ENCODE measurements around the gene ABTB2. TPM values are rescaled to one million over a fixed set of nuclear protein-coding genes. Genes with fewer than 3 reads are reported as not detected.

ABTB2 gene
- total and polyA plus RNA-seq, 2 experiments from 2014 or later: 12.4 to 14.3 TPM

GRCh38 chr11:34216706-34217105 is 141.1 kb downstream of the ABTB2 start:
- no peaks in the 10 kb centered on the region for H3K27me3 ChIP-seq
- no peak overlapping the region for H3K27ac ChIP-seq
- H3K79me2 ChIP-seq: peaks cover 19% of the 10 kb centered on the region
- no peak overlapping the region for H3K4me3 ChIP-seq
- H4K20me1 ChIP-seq (ENCODE audit: insufficient read depth, poor library complexity, severe bottlenecking): no peaks in the 10 kb centered on the region
- H3K9me3 ChIP-seq (ENCODE audit: low read depth): no peaks in the 10 kb centered on the region
- no peaks in the 10 kb centered on the region for H3K36me3 ChIP-seq (replicated peaks; ENCODE audit: insufficient read depth, low read depth)
- no peak overlapping the region for H2AFZ ChIP-seq
- WGBS (ENCODE audit: low lambda C conversion rate, missing lambda C conversion rate): 79% methylated on average over 6 of the region's 6 CpGs
- no peak overlapping the region for H3K4me2 ChIP-seq
- DNase-seq (ENCODE audit: low spot score): no peak
- TF ChIP-seq EZH2 (IDR thresholded peaks at IDR 0.05; ENCODE audit: borderline replicate concordance) (no peak), EZH2phosphoT487 (IDR thresholded peaks at IDR 0.05; ENCODE audit: low read depth, severe bottlenecking, unreplicated experiment) (no peak), CTCF (IDR thresholded peaks at IDR 0.05; ENCODE audit: poor library complexity) (no peak)
- no peaks in the 10 kb centered on the region for H3K4me1 ChIP-seq (ENCODE audit: insufficient read depth)
- H3K9me2 ChIP-seq (replicated peaks; ENCODE audit: insufficient read depth): no peaks in the 10 kb centered on the region

- H3K9me3 ChIP-seq (ENCODE audit: low read depth): no peaks in the 10 kb centered on the region
- no peaks in the 10 kb centered on the region for H3K27me3 ChIP-seq
- peaks cover 25% of the 10 kb centered on the region for H3K79me2 ChIP-seq
- WGBS (ENCODE audit: low lambda C conversion rate, missing lambda C conversion rate): 97% methylated on average over 1 of the region's 1 CpG
- H3K4me2 ChIP-seq: no peak overlapping the region
- no peaks in the 10 kb centered on the region for H3K36me3 ChIP-seq (replicated peaks; ENCODE audit: insufficient read depth, low read depth)
- no peak for DNase-seq (ENCODE audit: low spot score)
- no peak overlapping the region for H3K27ac ChIP-seq
- TF ChIP-seq CTCF (IDR thresholded peaks at IDR 0.05; ENCODE audit: poor library complexity): no peak
- TF ChIP-seq EZH2phosphoT487 (IDR thresholded peaks at IDR 0.05; ENCODE audit: low read depth, severe bottlenecking, unreplicated experiment): no peak
- TF ChIP-seq EZH2 (IDR thresholded peaks at IDR 0.05; ENCODE audit: borderline replicate concordance): no peak
- H3K9me2 ChIP-seq (replicated peaks; ENCODE audit: insufficient read depth): no peaks in the 10 kb centered on the region
- no peaks in the 10 kb centered on the region for H3K4me1 ChIP-seq (ENCODE audit: insufficient read depth)
- H3K4me3 ChIP-seq: no peak overlapping the region
- no peaks in the 10 kb centered on the region for H4K20me1 ChIP-seq (ENCODE audit: insufficient read depth, poor library complexity, severe bottlenecking)
- no peak overlapping the region for H2AFZ ChIP-seq
Observed at GRCh38 chr11:34215806-34216453, 141.9 kb downstream of the ABTB2 start.

- Histone ChIP-seq H3K79me2 (peaks cover 26% of the 10 kb centered on the region), H3K4me2 (no peak overlapping the region), H2AFZ (no peak overlapping the region), H3K27me3 (no peaks in the 10 kb centered on the region), H3K27ac (no peak overlapping the region), H3K36me3 (replicated peaks; ENCODE audit: insufficient read depth, low read depth) (no peaks in the 10 kb centered on the region), H3K9me3 (ENCODE audit: low read depth) (no peaks in the 10 kb centered on the region), H3K9me2 (replicated peaks; ENCODE audit: insufficient read depth) (no peaks in the 10 kb centered on the region), H4K20me1 (ENCODE audit: insufficient read depth, poor library complexity, severe bottlenecking) (no peaks in the 10 kb centered on the region), H3K4me1 (ENCODE audit: insufficient read depth) (no peaks in the 10 kb centered on the region), H3K4me3 (no peak overlapping the region)
- DNase-seq (ENCODE audit: low spot score): peak; percentile 29
- 58% methylated on average over 5 of the region's 5 CpGs for WGBS (ENCODE audit: low lambda C conversion rate, missing lambda C conversion rate)
- TF ChIP-seq EZH2 (IDR thresholded peaks at IDR 0.05; ENCODE audit: borderline replicate concordance) (no peak), EZH2phosphoT487 (IDR thresholded peaks at IDR 0.05; ENCODE audit: low read depth, severe bottlenecking, unreplicated experiment) (no peak), CTCF (IDR thresholded peaks at IDR 0.05; ENCODE audit: poor library complexity) (no peak)
Observed at GRCh38 chr11:34214961-34215805, 142.6 kb downstream of the ABTB2 start.
